ENCODE data around the gene BMPR1A.
"Not testable (repeated sequence)": the region's sequence is repeated elsewhere in the genome, so short reads cannot be mapped to it uniquely, and the experiment has no call there.

The BMPR1A gene

GRCh38 chr10:86945361-86946212 lies 189.2 kb downstream of the BMPR1A start:
- no peaks in the 10 kb centered on the region for H3K4me1 ChIP-seq (ENCODE audit: control insufficient read depth, low read length)
- H3K4me2 ChIP-seq (ENCODE audit: low read length): no peak overlapping the region
- H3K9me2 ChIP-seq (replicated peaks; ENCODE audit: control insufficient read depth, low read length): no peaks in the 10 kb centered on the region
- no peaks in the 10 kb centered on the region for H3K36me3 ChIP-seq (ENCODE audit: control insufficient read depth, low read length)
- H3K27ac ChIP-seq (ENCODE audit: low read depth, low read length): no peak overlapping the region
- no peaks in the 10 kb centered on the region for H4K20me1 ChIP-seq (ENCODE audit: control insufficient read depth, insufficient read depth, low read depth, low read length)
- no peak for TF ChIP-seq CTCF (IDR thresholded peaks at IDR 0.05; ENCODE audit: low read depth, low read length, poor library complexity, severe bottlenecking)
- TF ChIP-seq EZH2phosphoT487 (IDR thresholded peaks at IDR 0.05; ENCODE audit: borderline replicate concordance, low read length): no peak
- H3K4me3 ChIP-seq (ENCODE audit: low read length): no peak overlapping the region
- H3F3A ChIP-seq (ENCODE audit: control insufficient read depth, insufficient read depth): no peaks in the 10 kb centered on the region
- H3K27me3 ChIP-seq (ENCODE audit: control insufficient read depth, low read length): no peaks in the 10 kb centered on the region
- no peaks in the 10 kb centered on the region for H3K9me3 ChIP-seq (ENCODE audit: control insufficient read depth, insufficient read depth, low read length)
- no peaks in the 10 kb centered on the region for H3K79me2 ChIP-seq (ENCODE audit: control insufficient read depth, low read length)

- Histone ChIP-seq H3K9me3 (ENCODE audit: control insufficient read depth, insufficient read depth, low read length) (no peaks in the 10 kb centered on the region), H3K4me2 (ENCODE audit: low read length) (no peak overlapping the region), H3K36me3 (ENCODE audit: control insufficient read depth, low read length) (no peaks in the 10 kb centered on the region), H3K27me3 (ENCODE audit: control insufficient read depth, low read length) (no peaks in the 10 kb centered on the region), H3K4me3 (ENCODE audit: low read length) (no peak overlapping the region), H3K79me2 (ENCODE audit: control insufficient read depth, low read length) (no peaks in the 10 kb centered on the region), H4K20me1 (ENCODE audit: control insufficient read depth, insufficient read depth, low read depth, low read length) (no peaks in the 10 kb centered on the region), H3K9me2 (replicated peaks; ENCODE audit: control insufficient read depth, low read length) (no peaks in the 10 kb centered on the region), H3F3A (ENCODE audit: control insufficient read depth, insufficient read depth) (no peaks in the 10 kb centered on the region), H3K27ac (ENCODE audit: low read depth, low read length) (no peak overlapping the region), H3K4me1 (ENCODE audit: control insufficient read depth, low read length) (no peaks in the 10 kb centered on the region)
- no peak for TF ChIP-seq EZH2phosphoT487 (IDR thresholded peaks at IDR 0.05; ENCODE audit: borderline replicate concordance, low read length)
- TF ChIP-seq CTCF (IDR thresholded peaks at IDR 0.05; ENCODE audit: low read depth, low read length, poor library complexity, severe bottlenecking): no peak
Observed at GRCh38 chr10:86946213-86947155, 190.1 kb downstream of the BMPR1A start.

DNA sequence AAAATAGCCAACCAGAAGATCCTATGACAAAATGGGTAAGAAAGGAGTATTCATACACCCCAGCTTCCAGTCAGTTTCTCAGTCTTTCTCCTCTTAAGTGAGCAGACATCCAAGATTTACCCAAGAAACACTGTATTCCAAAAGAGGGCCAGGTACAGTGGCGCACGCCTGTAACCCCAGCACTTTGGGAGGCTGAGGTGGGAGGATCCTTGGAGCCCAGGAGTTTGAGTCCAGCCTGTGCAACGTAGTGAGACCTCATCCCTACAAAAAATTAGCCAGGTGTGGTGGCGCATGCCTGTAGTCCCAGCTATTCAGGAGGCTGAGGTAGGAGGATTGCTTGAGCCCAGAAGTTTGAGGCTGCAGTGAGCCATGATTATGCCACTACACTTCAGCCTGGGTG lies 191.4 kb downstream of the BMPR1A start:
- H3K4me3 ChIP-seq (ENCODE audit: low read length); H3K9me3 ChIP-seq (ENCODE audit: control insufficient read depth, insufficient read depth, low read length); H3K4me2 ChIP-seq (ENCODE audit: low read length); H3K79me2 ChIP-seq (ENCODE audit: control insufficient read depth, low read length); H3K27me3 ChIP-seq (ENCODE audit: control insufficient read depth, low read length); H3K9me2 ChIP-seq (replicated peaks; ENCODE audit: control insufficient read depth, low read length); H3K36me3 ChIP-seq (ENCODE audit: control insufficient read depth, low read length); H3K27ac ChIP-seq (ENCODE audit: low read depth, low read length); H4K20me1 ChIP-seq (ENCODE audit: control insufficient read depth, insufficient read depth, low read depth, low read length); H3K4me1 ChIP-seq (ENCODE audit: control insufficient read depth, low read length); H3F3A ChIP-seq (ENCODE audit: control insufficient read depth, insufficient read depth): not testable (repeated sequence)

Data from DOHH2 (cell line).